HCT116 (cell line): ENCODE data around the gene CDCP1. TPM values are rescaled to one million over a fixed set of nuclear protein-coding genes. Genes with fewer than 3 reads are reported as not detected.

Experiments
- ATAC-seq: fragments of 200-7000 bp; cut with Tn5 transposase; 2 replicates; pipeline ENCODE4 v1.9.1; 2020; ENCODE audit warnings: mild to moderate bottlenecking, moderate library complexity
- BruUV-seq: library from RNA; stranded (reverse); fragments of 400-500 nt; replicated peaks from 2 replicates; lab custom pipeline; 2021; lab: Mats Ljungman, UMichigan
- CTCF ChIA-PET: fragments of 300-600 bp; sonication (Branson Sonifier 250); formaldehyde crosslinking; loops from one replicate; lab custom pipeline; 2021; ENCODE audit warnings: antibody characterized with exemption; lab: Charles Lee
- POLR2A ChIA-PET: fragments of 300-600, 350-600 bp; sonication (Branson Sonifier 250); formaldehyde crosslinking; loops from one replicate; lab custom pipeline; 2021; ENCODE audit warnings: antibody characterized with exemption; lab: Charles Lee
- RAD21 ChIA-PET, 2 experiments: fragments of 300-600 bp; sonication (Branson Sonifier 250); formaldehyde crosslinking; loops; one replicate each; lab custom pipeline; 2023; ENCODE audit warnings: low total read pairs in 2 of 2; ENCODE audit not compliant: uncharacterized antibody in 2 of 2, unreplicated experiment in 2 of 2, low non-redundant PET in 1 of 2; lab: Charles Lee
- DNase-seq: peaks from one replicate; pipeline ENCODE4 v3.0.0-alpha.2; 2010; ENCODE audit warnings: low read depth, low spot score
- H2AFZ ChIP-seq: fragments of 200-600 bp; shearing (Covaris generic), sonication (generic); 2 replicates; pipeline ENCODE4 v1.6.1; 2017; ENCODE audit warnings: low read depth, mixed run types, mixed read lengths, antibody characterized with exemption, low read length; ENCODE audit not compliant: poor library complexity, severe bottlenecking
- H3K27ac ChIP-seq: 2 replicates; pipeline ENCODE4 v1.5.1; 2012; ENCODE audit warnings: low read depth, low read length
- H3K27me3 ChIP-seq: fragments of 200-600 bp; sonication (generic); 2 replicates; pipeline ENCODE4 v1.6.1; 2016; ENCODE audit warnings: mixed run types, low read length, mixed read lengths; ENCODE audit not compliant: insufficient read depth
- H3K36me3 ChIP-seq, 2 experiments: fragments of 200-500 bp in 1 of 2; fragments of 200-600 bp in 1 of 2; sonication (Bioruptor generic) in 1 of 2; sonication (generic) in 1 of 2; 2 replicates each; pipeline versions ENCODE4 v1.5.1 to v1.6.1; 2014 to 2016; ENCODE audit warnings: low read length in 2 of 2, inconsistent platforms in 1 of 2, mixed read lengths in 1 of 2, mixed run types in 1 of 2; ENCODE audit not compliant: insufficient read depth in 2 of 2, control insufficient read depth in 1 of 2
- H3K4me1 ChIP-seq, 2 experiments: fragments of 200-600 bp in 1 of 2; sonication (generic) in 1 of 2; 2 replicates each; pipeline versions ENCODE4 v1.5.1 to v1.6.1; 2012 to 2017; ENCODE audit warnings: low read length in 2 of 2, inconsistent platforms in 1 of 2, mild to moderate bottlenecking in 1 of 2, mixed read lengths in 1 of 2, mixed run types in 1 of 2, moderate library complexity in 1 of 2; ENCODE audit not compliant: insufficient read depth in 2 of 2, control insufficient read depth in 1 of 2
- H3K4me2 ChIP-seq: fragments of 200-600 bp; sonication (generic); 2 replicates; pipeline ENCODE4 v1.6.1; 2017; ENCODE audit warnings: mixed run types, low read length, mixed read lengths
- H3K4me3 ChIP-seq, 2 experiments: fragments of 200-600 bp in 1 of 2; sonication (generic) in 1 of 2; replicated peaks in 1 of 2; 2 replicates each; pipeline ENCODE4 v1.5.1; 2011 to 2016; ENCODE audit warnings: low read length in 2 of 2, control low read depth in 1 of 2, low read depth in 1 of 2, mild to moderate bottlenecking in 1 of 2, mixed read lengths in 1 of 2, mixed run types in 1 of 2
- H3K79me2 ChIP-seq: fragments of 200-600 bp; sonication (generic); 2 replicates; pipeline ENCODE4 v1.6.1; 2017; ENCODE audit warnings: mild to moderate bottlenecking, mixed run types, low read length, moderate library complexity, mixed read lengths; ENCODE audit not compliant: insufficient read depth
- H3K9ac ChIP-seq: fragments of 200-600 bp; sonication (generic); 2 replicates; pipeline ENCODE4 v1.6.1; 2016; ENCODE audit warnings: low read length, mixed read lengths
- H3K9me2 ChIP-seq: fragments of 200-600 bp; sonication (generic), shearing (Covaris generic); 2 replicates; pipeline ENCODE4 v1.6.1; 2017; ENCODE audit warnings: mixed run types, mild to moderate bottlenecking, moderate library complexity; ENCODE audit not compliant: insufficient read depth
- H3K9me3 ChIP-seq, 2 experiments: fragments of 200-500 bp in 1 of 2; fragments of 200-600 bp in 1 of 2; sonication (Bioruptor generic) in 1 of 2; sonication (generic) in 1 of 2; 2 replicates each; pipeline ENCODE4 v1.6.1; 2014 to 2017; ENCODE audit warnings: low read length in 2 of 2, mixed read lengths in 2 of 2, inconsistent platforms in 1 of 2, low read depth in 1 of 2, mild to moderate bottlenecking in 1 of 2, mixed run types in 1 of 2, moderate library complexity in 1 of 2; ENCODE audit not compliant: control insufficient read depth in 1 of 2, insufficient read depth in 1 of 2
- H4K20me1 ChIP-seq: fragments of 200-600 bp; sonication (generic), shearing (Covaris generic); 2 replicates; pipeline ENCODE4 v1.6.1; 2017; ENCODE audit warnings: mixed run types, mild to moderate bottlenecking, moderate library complexity; ENCODE audit not compliant: insufficient read depth
- CBX3 ChIP-seq: IDR thresholded peaks from 2 replicates; pipeline ENCODE4 v1.6.1; 2012; ENCODE audit warnings: low read depth
- EZH2 ChIP-seq: fragments of 200-600 bp; sonication (generic); IDR thresholded peaks from 2 replicates; pipeline ENCODE4 v1.6.1; 2017; ENCODE audit warnings: antibody characterized with exemption, mixed run types
- FOSL1 ChIP-seq: IDR thresholded peaks from 2 replicates; pipeline ENCODE4 v1.6.1; 2012; ENCODE audit warnings: low read depth
- POLR2AphosphoS5 ChIP-seq: IDR thresholded peaks from 2 replicates; pipeline ENCODE4 v1.6.1; 2011; ENCODE audit warnings: mild to moderate bottlenecking, low read depth, low read length, moderate library complexity
- REST ChIP-seq: IDR thresholded peaks from 2 replicates; pipeline ENCODE4 v1.6.1; 2012; ENCODE audit warnings: low read depth
- SP1 ChIP-seq: IDR thresholded peaks from 2 replicates; pipeline ENCODE4 v1.6.1; 2012; ENCODE audit warnings: low read depth
- SRF ChIP-seq: IDR thresholded peaks from 2 replicates; pipeline ENCODE4 v1.6.1; 2012; ENCODE audit warnings: low read depth
- TCF7L2 ChIP-seq: IDR thresholded peaks from 2 replicates; pipeline ENCODE4 v1.7.0; 2011; ENCODE audit warnings: borderline replicate concordance, inconsistent platforms; ENCODE audit not compliant: insufficient read depth, insufficient read length; ENCODE audit errors: extremely low read depth
- YY1 ChIP-seq: IDR thresholded peaks from 2 replicates; pipeline ENCODE4 v1.6.1; 2011; ENCODE audit warnings: low read length, low read depth, moderate library complexity, mild to moderate bottlenecking; ENCODE audit not compliant: insufficient replicate concordance; ENCODE audit errors: extremely low read depth
- ZFX ChIP-seq: fragments of 450-650 bp; IDR thresholded peaks from 2 replicates; pipeline ENCODE4 v1.6.1; 2017
- intact Hi-C: fragments of 100-400 bp; cut with micrococcal nuclease; formaldehyde crosslinking; loops from 2 replicates; pipeline ENCODE4 v1.10.0; 2022
- total RNA-seq: library from RNA; stranded (reverse); gene quantifications from one replicate; pipeline ENCODE4 v1.2.1, GENCODE V29; 2021; ENCODE audit not compliant: unreplicated experiment

The CDCP1 gene
- total RNA-seq, 1 experiment from 2014 or later, result 196 TPM

GRCh38 chr3:45124352-45124751 lies 21.8 kb downstream of the CDCP1 start:
- ChIA-PET POLR2A (interaction anchor here (0.9 to 3.7 kb wide), 7 partner anchors 10 to 383 kb away, joined by 3 to 31 read pairs (median 6); no protein-coding TSS in a partner anchor), RAD21 (interaction anchor here in 1 of 2 experiments (1.0 kb wide), 1 partner anchor 101 kb away, joined by 3 read pairs; no protein-coding TSS in a partner anchor), CTCF (interaction anchor here (0.9 to 1.5 kb wide), 4 partner anchors 14 to 86 kb away, joined by 3 to 11 read pairs (median 6); no protein-coding TSS in a partner anchor)
- no peak for DNase-seq
- no TSS peak for BruUV-seq
- Histone ChIP-seq H3K79me2 (peaks cover 100% of the 10 kb centered on the region), H3K4me3 (peak overlapping the region in 1 of 2 experiments; percentile 33; a peak in 2 of 4 replicates), H3K9me3 (no peaks in the 10 kb centered on the region), H3K4me1 (peaks cover 92 to 100% of the 10 kb centered on the region in 2 experiments), H4K20me1 (no peaks in the 10 kb centered on the region), H3K36me3 (peaks cover 0 to 12% of the 10 kb centered on the region in 2 experiments; a peak in 2 of 4 replicates), H3K9me2 (no peaks in the 10 kb centered on the region), H2AFZ (no peak overlapping the region), H3K27me3 (no peaks in the 10 kb centered on the region), H3K4me2 (peak overlapping the region; percentile 72), H3K9ac (peak overlapping the region; percentile 61), H3K27ac (peak overlapping the region; percentile 91)
- TF ChIP-seq ZFX (no peak), FOSL1 (no peak), POLR2AphosphoS5 (peak; percentile 63), EZH2 (no peak), YY1 (peak; percentile 32)
- ATAC-seq, result peak; percentile 45
- intact Hi-C loops, result loop anchor here (1.0 to 5.0 kb wide), 2 partner anchors 10 to 82 kb away; no protein-coding TSS in a partner anchor

- POLR2A ChIA-PET, result interaction anchor here (0.9 to 3.7 kb wide), 11 partner anchors 10 to 384 kb away, joined by 3 to 31 read pairs (median 4); partner anchors contain the start of gene CDCP1
- H3K9me3 ChIP-seq, result no peaks in the 10 kb centered on the region
- intact Hi-C loops, result loop anchor here (1.0 to 5.0 kb wide), 2 partner anchors 11 to 81 kb away; no protein-coding TSS in a partner anchor
These were observed 22.5 kb downstream of the CDCP1 start for GRCh38 chr3:45123581-45124269.

More at GRCh38 chr3:45123581-45124269, 22.5 kb downstream of the CDCP1 start:
- no peaks in the 10 kb centered on the region for H3K9me2 ChIP-seq
- peaks cover 100% of the 10 kb centered on the region for H3K79me2 ChIP-seq
- no peaks in the 10 kb centered on the region for H4K20me1 ChIP-seq
- ATAC-seq (peak; percentile 68), DNase-seq (peak; percentile 88)
- peaks cover 2 to 12% of the 10 kb centered on the region in 2 experiments; a peak in 3 of 4 replicates for H3K36me3 ChIP-seq
- TF ChIP-seq CBX3 (no peak), REST (no peak), SRF (no peak), POLR2AphosphoS5 (peak; percentile 58), TCF7L2 (no peak), SP1 (no peak)
- no peak overlapping the region for H2AFZ ChIP-seq
- RAD21 ChIA-PET, result interaction anchor here (1.0 kb wide), 3 partner anchors 86 to 102 kb away, joined by 3 to 4 read pairs (median 3); no protein-coding TSS in a partner anchor
- peak overlapping the region; percentile 72 for H3K4me2 ChIP-seq
- peaks cover 93 to 100% of the 10 kb centered on the region in 2 experiments for H3K4me1 ChIP-seq
- peak overlapping the region; percentile 61 for H3K9ac ChIP-seq
- CTCF ChIA-PET, result interaction anchor here (0.9 to 1.5 kb wide), 4 partner anchors 15 to 87 kb away, joined by 3 to 11 read pairs (median 6); no protein-coding TSS in a partner anchor
- H3K27ac ChIP-seq, result peak overlapping the region; percentile 91
- no TSS peak for BruUV-seq
- H3K4me3 ChIP-seq, result peak overlapping the region in 1 of 2 experiments; percentile 33; a peak in 2 of 4 replicates
- no peaks in the 10 kb centered on the region for H3K27me3 ChIP-seq
